HG03103 (cell line): ENCODE data around the gene HS3ST2.
"Not testable (repeated sequence)": the region's sequence is repeated elsewhere in the genome, so short reads cannot be mapped to it uniquely, and the experiment has no call there.

Experiments used
- ATAC-seq: cut with Tn5 transposase; IDR thresholded peaks from one replicate; pipeline ENCODE4 v1.9.1; 2021; ENCODE audit warnings: low read depth; ENCODE audit not compliant: unreplicated experiment

HS3ST2 gene

GRCh38 chr16:22871861-22872260 lies 57.9 kb downstream of the HS3ST2 start:
- ATAC-seq: no peak

- no peak for ATAC-seq
Measured at GRCh38 chr16:22874394-22874793, 60.4 kb downstream of the HS3ST2 start.

- ATAC-seq: no peak
Measured at GRCh38 chr16:22878955-22879354, 65.0 kb downstream of the HS3ST2 start.

DNA sequence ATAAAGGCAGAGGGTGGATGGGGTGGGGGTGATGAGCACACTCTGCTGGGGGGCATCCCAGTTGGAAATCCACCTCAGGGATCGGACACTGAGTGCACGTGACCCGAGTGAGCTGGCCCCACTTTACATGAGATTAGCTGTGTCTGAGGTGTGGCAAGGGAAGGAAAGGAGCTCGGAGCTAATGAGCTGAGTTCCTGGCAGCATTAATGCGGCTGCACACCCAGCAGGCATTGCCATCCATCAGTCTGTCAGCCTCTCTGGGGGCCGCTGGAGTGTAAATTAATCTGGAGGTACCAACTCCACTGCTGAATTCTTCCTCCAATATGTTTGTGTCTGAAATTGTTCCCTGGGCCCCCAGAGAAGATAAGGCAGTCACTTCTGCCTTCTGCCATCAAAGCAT lies 65.5 kb downstream of the HS3ST2 start:
- no peak for ATAC-seq

DNA sequence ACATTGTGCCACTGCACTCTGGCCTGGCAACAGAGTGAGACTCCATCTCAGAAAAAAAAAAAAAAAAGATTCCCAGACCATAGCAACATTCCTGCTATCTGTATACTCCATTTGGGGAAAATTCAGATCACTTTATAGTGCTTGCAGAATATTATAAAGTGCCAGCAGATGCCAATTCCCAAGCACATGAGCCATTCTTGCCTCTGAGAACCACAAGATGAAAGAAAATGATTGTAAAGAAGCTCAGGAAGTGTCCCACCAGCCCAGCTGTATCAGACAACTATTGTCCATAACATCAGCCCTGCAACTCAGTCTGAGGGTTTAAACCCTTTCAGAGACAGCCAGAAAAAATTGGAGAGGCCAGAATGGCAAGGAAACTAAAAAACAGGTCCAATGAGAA lies 69.0 kb downstream of the HS3ST2 start:
- no peak for ATAC-seq

GRCh38 chr16:22885951-22886350 lies 72.0 kb downstream of the HS3ST2 start:
- no peak for ATAC-seq

GRCh38 chr16:22886927-22887326 lies 73.0 kb downstream of the HS3ST2 start:
- ATAC-seq: no peak

GRCh38 chr16:22887445-22887844 lies 73.5 kb downstream of the HS3ST2 start:
- no peak for ATAC-seq

DNA sequence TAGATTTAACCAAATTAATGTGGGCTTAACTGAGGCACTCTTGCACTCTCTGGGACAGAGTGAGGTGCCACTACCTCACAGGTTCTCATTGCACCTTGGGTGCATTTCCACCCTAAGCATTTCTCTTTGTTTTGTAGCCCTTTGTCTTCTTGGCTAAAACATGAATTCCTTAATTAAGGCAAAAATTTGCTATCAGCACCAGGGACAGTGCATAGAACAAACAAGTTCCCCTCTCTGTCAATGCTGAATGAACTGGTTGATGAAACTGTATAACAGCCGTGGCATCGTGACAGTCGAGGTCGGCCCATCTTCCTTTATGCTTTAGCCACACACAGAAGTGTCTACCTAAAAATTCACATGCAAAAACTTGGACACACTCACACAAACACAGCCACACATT lies 74.8 kb downstream of the HS3ST2 start:
- no peak for ATAC-seq

GRCh38 chr16:22890976-22891375 lies 77.0 kb downstream of the HS3ST2 start:
- no peak for ATAC-seq

DNA sequence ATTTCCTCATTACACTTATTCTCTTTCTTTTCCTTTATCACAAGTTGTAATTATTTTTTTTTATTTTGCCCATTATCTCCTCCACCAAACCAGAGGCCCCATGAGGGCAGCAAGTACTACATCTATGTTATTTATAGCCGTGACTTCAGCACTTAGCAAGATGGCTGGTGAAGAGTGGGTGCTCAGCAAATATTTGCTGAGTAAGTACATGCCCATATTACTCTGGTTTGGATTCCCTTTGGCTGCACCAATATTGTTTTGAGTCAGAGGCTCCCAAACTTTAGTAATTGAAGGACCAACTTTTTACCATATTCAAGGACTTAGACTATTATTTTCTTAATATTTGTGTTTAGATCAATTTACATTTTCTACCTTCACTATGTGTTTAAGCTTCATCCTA lies 83.2 kb downstream of the HS3ST2 start:
- no peak for ATAC-seq

DNA sequence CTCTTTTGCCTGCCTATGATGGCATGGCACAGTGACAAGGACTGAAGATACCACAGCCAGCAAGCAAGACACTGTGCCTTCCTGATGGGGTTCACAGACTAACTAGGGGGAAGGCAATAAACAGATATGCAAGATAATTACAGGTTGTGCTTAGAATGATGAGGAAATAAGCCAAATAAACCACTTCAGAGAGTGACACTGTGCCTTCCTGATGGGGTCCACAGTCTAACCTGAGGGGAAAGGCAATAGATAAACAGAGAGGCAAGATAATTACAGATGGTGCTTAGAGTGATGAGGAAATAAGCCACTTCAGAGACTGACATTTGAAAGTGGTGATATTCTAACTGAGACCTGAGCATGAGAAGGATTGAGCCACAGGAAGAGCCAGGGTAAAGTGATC lies 84.2 kb downstream of the HS3ST2 start:
- ATAC-seq: no peak

DNA sequence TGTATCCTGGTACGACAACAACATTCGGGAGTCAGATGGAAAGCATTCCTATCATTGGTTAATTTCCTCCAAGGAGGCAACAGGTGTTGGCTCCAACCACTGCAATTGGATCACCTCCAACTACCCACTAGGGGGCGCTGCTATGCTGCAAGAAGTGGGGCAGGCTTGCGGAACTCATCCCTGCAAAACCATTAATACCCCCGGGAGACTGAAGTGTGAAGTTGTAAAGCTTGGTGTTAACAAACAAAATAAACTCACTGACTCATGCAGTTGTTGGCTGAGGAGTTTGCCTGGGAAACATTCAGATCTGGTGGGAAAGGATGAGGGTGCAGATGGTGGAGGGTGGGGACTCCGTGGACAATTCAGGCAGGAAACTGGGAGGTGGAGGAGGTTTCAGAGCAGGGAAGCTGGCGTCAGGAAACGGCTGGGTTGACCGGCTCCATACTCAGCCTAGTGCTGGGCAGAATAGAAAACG lies 84.9 kb downstream of the HS3ST2 start:
- no peak for ATAC-seq

DNA sequence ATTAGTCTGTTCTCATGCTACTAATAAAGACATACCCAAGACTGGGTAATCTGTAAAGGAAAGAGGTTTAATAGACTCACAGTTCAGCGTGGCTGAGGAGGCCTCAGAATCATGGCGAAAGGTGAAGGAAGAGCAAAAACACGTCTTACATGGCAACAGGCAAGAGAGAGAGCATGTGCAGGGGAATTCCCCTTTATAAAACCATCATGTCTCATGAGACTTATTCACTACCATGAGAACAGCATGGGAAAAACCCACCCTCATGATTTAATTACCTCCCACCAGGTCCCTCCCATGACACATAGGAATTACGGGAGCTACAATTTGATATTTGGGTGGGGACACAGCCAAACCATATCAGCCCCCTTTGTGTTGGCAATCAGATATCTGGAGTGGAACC lies 85.6 kb downstream of the HS3ST2 start:
- ATAC-seq: not testable (repeated sequence)

GRCh38 chr16:22900863-22901262 lies 86.9 kb downstream of the HS3ST2 start:
- ATAC-seq: no peak

GRCh38 chr16:22901563-22901962 lies 87.6 kb downstream of the HS3ST2 start:
- no peak for ATAC-seq

DNA sequence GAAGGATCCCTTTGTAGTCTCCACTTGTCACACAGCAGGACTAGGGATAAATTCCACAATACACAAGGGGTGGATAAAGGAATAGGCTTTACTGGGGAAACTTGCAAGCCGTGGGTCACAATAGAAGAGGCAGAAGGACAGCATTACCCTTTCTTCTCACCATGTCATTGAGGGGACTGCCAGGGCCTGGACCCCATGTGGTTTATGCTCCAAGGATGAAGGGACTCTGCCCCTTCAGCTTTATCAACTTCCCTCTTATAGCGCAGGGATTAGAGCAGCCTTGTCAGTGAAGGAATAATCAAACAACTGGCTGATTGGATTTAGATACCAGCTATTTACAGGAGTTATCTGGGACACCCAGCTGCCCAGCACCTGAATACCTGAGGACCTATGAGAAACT lies 89.8 kb downstream of the HS3ST2 start:
- ATAC-seq: no peak

GRCh38 chr16:22912654-22913053 lies 98.7 kb downstream of the HS3ST2 start:
- no peak for ATAC-seq

DNA sequence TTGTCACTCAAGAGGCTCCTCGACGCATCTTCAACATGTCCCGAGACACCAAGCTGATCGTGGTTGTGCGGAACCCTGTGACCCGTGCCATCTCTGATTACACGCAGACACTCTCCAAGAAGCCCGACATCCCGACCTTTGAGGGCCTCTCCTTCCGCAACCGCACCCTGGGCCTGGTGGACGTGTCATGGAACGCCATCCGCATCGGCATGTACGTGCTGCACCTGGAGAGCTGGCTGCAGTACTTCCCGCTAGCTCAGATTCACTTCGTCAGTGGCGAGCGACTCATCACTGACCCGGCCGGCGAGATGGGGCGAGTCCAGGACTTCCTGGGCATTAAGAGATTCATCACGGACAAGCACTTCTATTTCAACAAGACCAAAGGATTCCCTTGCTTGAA lies 101.0 kb downstream of the HS3ST2 start:
- ATAC-seq: no peak

DNA sequence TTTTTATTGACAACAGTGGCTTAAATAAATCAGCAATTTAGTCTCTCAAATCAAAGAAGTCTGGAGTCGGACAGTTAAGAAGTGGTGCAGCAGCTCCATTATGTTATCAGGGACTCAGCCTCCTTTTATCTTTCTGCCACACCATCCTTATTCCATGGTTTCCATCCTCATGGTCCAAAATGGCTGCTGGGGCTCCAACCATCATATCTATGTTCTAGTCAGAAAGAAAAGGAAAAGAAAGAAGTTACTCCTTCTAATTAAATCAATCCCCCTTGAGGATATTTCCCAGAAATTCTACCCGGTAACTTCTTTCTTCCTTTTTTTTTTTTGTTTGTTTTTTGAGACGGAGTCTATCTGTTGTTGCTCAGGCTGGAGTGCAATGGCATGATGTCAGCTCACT lies 109.5 kb downstream of the HS3ST2 start:
- ATAC-seq: no peak

DNA sequence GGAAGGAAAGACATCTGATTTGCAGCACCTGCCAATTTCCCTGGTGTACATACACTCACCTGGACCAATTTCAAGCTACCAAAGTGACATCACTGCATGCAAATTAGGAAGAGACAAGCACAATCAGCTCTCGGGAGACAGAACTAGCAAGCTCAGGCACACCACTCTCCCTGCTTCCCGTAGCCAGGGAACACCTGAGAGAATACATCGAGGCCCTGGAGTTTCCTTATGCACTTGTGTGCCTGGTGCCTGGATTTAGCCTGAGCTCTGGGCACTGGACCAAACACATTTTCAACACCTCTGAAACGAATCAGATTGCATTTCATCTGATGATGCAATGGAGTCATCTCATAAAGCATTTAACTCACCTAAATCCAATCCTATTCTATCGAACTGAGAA lies 110.5 kb downstream of the HS3ST2 start:
- ATAC-seq: no peak

DNA sequence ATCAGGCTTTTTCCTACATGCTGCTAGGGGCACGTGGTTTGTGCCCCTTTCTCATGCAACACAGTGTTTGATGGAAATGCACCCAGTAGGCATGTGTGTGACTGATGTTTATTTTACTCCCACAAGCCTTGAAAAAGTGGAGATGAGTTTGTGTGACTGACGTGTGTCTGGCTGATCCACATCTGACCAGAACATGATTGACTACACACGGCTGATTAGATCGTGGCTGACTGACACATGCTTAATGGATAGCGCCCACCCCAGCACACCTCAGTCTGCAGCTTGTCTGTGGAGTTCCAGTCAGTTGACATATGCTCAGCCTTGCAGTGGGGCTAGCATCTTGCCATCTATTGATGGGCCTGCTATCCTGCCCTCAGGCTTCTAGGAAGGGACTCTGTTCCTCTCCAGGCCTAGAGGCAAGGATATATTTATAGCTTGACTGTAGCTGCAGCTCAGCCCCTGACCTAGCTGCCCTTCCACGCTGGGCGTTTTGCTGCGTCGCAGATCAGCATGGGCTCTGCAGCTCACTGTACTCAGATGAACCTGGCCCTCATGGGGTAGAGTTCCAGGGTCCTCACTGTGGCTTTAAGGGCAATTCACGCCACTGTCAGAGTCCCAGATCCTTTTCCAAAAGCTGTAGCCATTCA lies 112.3 kb downstream of the HS3ST2 start:
- no peak for ATAC-seq

GRCh38 chr16:22927306-22927705 lies 113.3 kb downstream of the HS3ST2 start:
- no peak for ATAC-seq
